ENCODE data around the gene ADRB1. TPM values are rescaled to one million over a fixed set of nuclear protein-coding genes. Genes with fewer than 3 reads are reported as not detected.
A peak's percentile ranks its signal among the peaks of the same experiment; 100 is the strongest.

ADRB1 gene
- total RNA-seq, 2 experiments from 2014 or later: not detected

- peaks cover 4% of the 10 kb centered on the region for H3K27me3 Mint-ChIP-seq
These were observed 26.4 kb upstream of the ADRB1 start for GRCh38 chr10:114017271-114017670.

GRCh38 chr10:114017873-114018272 is 25.8 kb upstream of the ADRB1 start:
- intact Hi-C loops (cut with DNase I, micrococcal nuclease): no loop called here
- ChIA-PET POLR2A (interaction anchor here (0.6 kb wide), 1 partner anchor 18 kb away, joined by 3 read pairs; no protein-coding TSS in a partner anchor), CTCF (interaction anchor here (0.7 to 1.7 kb wide), 3 partner anchors 10 to 238 kb away, joined by 3 to 4 read pairs (median 3); no protein-coding TSS in a partner anchor)
- DNase-seq (no peak), ATAC-seq (no peak)
- H3K27me3 Mint-ChIP-seq: peaks cover 5% of the 10 kb centered on the region
- H3K4me3 Mint-ChIP-seq: no peak overlapping the region
- no peak overlapping the region for H3K27ac Mint-ChIP-seq
- H3K36me3 Mint-ChIP-seq (ENCODE audit: low read depth): no peaks in the 10 kb centered on the region
- H3K9me3 Mint-ChIP-seq (ENCODE audit: low read depth): peaks cover 8% of the 10 kb centered on the region
- no peaks in the 10 kb centered on the region for H3K4me1 Mint-ChIP-seq

More at GRCh38 chr10:114017271-114017670, 26.4 kb upstream of the ADRB1 start:
- ChIA-PET CTCF (interaction anchor here (1.7 kb wide), 1 partner anchor 10 kb away, joined by 3 read pairs; no protein-coding TSS in a partner anchor), POLR2A (no interaction called here)
- H3K27ac Mint-ChIP-seq: no peak overlapping the region
- H3K4me3 Mint-ChIP-seq: no peak overlapping the region
- DNase-seq (no peak), ATAC-seq (no peak)
- intact Hi-C loops (cut with DNase I, micrococcal nuclease): no loop called here
- H3K36me3 Mint-ChIP-seq (ENCODE audit: low read depth): no peaks in the 10 kb centered on the region
- H3K4me1 Mint-ChIP-seq: no peaks in the 10 kb centered on the region
- peaks cover 8% of the 10 kb centered on the region for H3K9me3 Mint-ChIP-seq (ENCODE audit: low read depth)

GRCh38 chr10:114019226-114019625 is 24.4 kb upstream of the ADRB1 start:
- Mint-ChIP-seq H3K36me3 (ENCODE audit: low read depth) (no peaks in the 10 kb centered on the region), H3K27ac (no peak overlapping the region), H3K4me3 (no peak overlapping the region), H3K4me1 (no peaks in the 10 kb centered on the region), H3K27me3 (peaks cover 6% of the 10 kb centered on the region), H3K9me3 (ENCODE audit: low read depth) (peaks cover 8% of the 10 kb centered on the region)
- DNase-seq (no peak), ATAC-seq (no peak)
- ChIA-PET POLR2A (no interaction called here), CTCF (no interaction called here)
- intact Hi-C loops (cut with DNase I, micrococcal nuclease): no loop called here

GRCh38 chr10:114021154-114021553 is 22.5 kb upstream of the ADRB1 start:
- Mint-ChIP-seq H3K9me3 (ENCODE audit: low read depth) (no peaks in the 10 kb centered on the region), H3K4me3 (no peak overlapping the region), H3K4me1 (peaks cover 15% of the 10 kb centered on the region), H3K27me3 (peaks cover 6% of the 10 kb centered on the region), H3K27ac (no peak overlapping the region), H3K36me3 (ENCODE audit: low read depth) (peaks cover 2% of the 10 kb centered on the region)
- ChIA-PET CTCF (no interaction called here), POLR2A (no interaction called here)
- DNase-seq (no peak), ATAC-seq (no peak)
- intact Hi-C loops (cut with DNase I, micrococcal nuclease): no loop called here

- ATAC-seq: no peak
These were observed 21.7 kb upstream of the ADRB1 start for GRCh38 chr10:114021717-114022680.

GRCh38 chr10:114022766-114023597 is 20.7 kb upstream of the ADRB1 start:
- H3K9me3 Mint-ChIP-seq (ENCODE audit: low read depth): no peaks in the 10 kb centered on the region

More at GRCh38 chr10:114021717-114022680, 21.7 kb upstream of the ADRB1 start:
- Mint-ChIP-seq H3K36me3 (ENCODE audit: low read depth) (peaks cover 2% of the 10 kb centered on the region), H3K4me3 (no peak overlapping the region), H3K27me3 (peaks cover 6% of the 10 kb centered on the region), H3K9me3 (ENCODE audit: low read depth) (no peaks in the 10 kb centered on the region), H3K4me1 (peaks cover 15% of the 10 kb centered on the region), H3K27ac (no peak overlapping the region)
- no peak for DNase-seq
- CTCF ChIA-PET: no interaction called here
- intact Hi-C loops (cut with DNase I, micrococcal nuclease): no loop called here
- POLR2A ChIA-PET: no interaction called here

GRCh38 chr10:114024876-114025610 is 18.6 kb upstream of the ADRB1 start:
- ATAC-seq: peak; percentile 42
- no peaks in the 10 kb centered on the region for H3K9me3 Mint-ChIP-seq (ENCODE audit: low read depth)
- no peak overlapping the region for H3K4me3 Mint-ChIP-seq
- H3K27ac Mint-ChIP-seq: peak overlapping the region; percentile 6
- peaks cover 15% of the 10 kb centered on the region for H3K4me1 Mint-ChIP-seq
- intact Hi-C loops (cut with DNase I, micrococcal nuclease): no loop called here
- peaks cover 2% of the 10 kb centered on the region for H3K36me3 Mint-ChIP-seq (ENCODE audit: low read depth)
- DNase-seq: peak; percentile 6
- POLR2A ChIA-PET: interaction anchor here (0.5 kb wide), 1 partner anchor 36 kb away, joined by 3 read pairs; no protein-coding TSS in a partner anchor
- CTCF ChIA-PET: no interaction called here
- H3K27me3 Mint-ChIP-seq: peaks cover 13% of the 10 kb centered on the region

More at GRCh38 chr10:114022766-114023597, 20.7 kb upstream of the ADRB1 start:
- ChIA-PET CTCF (no interaction called here), POLR2A (no interaction called here)
- peaks cover 9% of the 10 kb centered on the region for H3K27me3 Mint-ChIP-seq
- H3K4me1 Mint-ChIP-seq: peaks cover 15% of the 10 kb centered on the region
- no peak overlapping the region for H3K4me3 Mint-ChIP-seq
- no peak for DNase-seq
- ATAC-seq: no peak
- no peak overlapping the region for H3K27ac Mint-ChIP-seq
- peaks cover 2% of the 10 kb centered on the region for H3K36me3 Mint-ChIP-seq (ENCODE audit: low read depth)
- intact Hi-C loops (cut with DNase I, micrococcal nuclease): no loop called here

GRCh38 chr10:114025611-114026130 is 18.0 kb upstream of the ADRB1 start:
- intact Hi-C loops (cut with DNase I, micrococcal nuclease): no loop called here
- Mint-ChIP-seq H3K27ac (peak overlapping the region; percentile 40), H3K4me3 (no peak overlapping the region), H3K36me3 (ENCODE audit: low read depth) (peaks cover 2% of the 10 kb centered on the region), H3K9me3 (ENCODE audit: low read depth) (no peaks in the 10 kb centered on the region), H3K27me3 (peaks cover 13% of the 10 kb centered on the region), H3K4me1 (peaks cover 15% of the 10 kb centered on the region)
- CTCF ChIA-PET: no interaction called here
- no peak for DNase-seq
- no peak for ATAC-seq
- POLR2A ChIA-PET: interaction anchor here (0.5 kb wide), 1 partner anchor 35 kb away, joined by 3 read pairs; no protein-coding TSS in a partner anchor

- ATAC-seq (no peak), DNase-seq (no peak)
- Mint-ChIP-seq H3K27me3 (peaks cover 17% of the 10 kb centered on the region), H3K4me3 (no peak overlapping the region), H3K36me3 (ENCODE audit: low read depth) (peaks cover 2% of the 10 kb centered on the region), H3K9me3 (ENCODE audit: low read depth) (no peaks in the 10 kb centered on the region), H3K27ac (no peak overlapping the region), H3K4me1 (peaks cover 15% of the 10 kb centered on the region)
- intact Hi-C loops (cut with DNase I, micrococcal nuclease): no loop called here
- CTCF ChIA-PET: no interaction called here
- POLR2A ChIA-PET: no interaction called here
These were observed 17.3 kb upstream of the ADRB1 start for GRCh38 chr10:114026189-114027040.

GRCh38 chr10:114027041-114027394 is 16.6 kb upstream of the ADRB1 start:
- H3K9me3 Mint-ChIP-seq (ENCODE audit: low read depth): no peaks in the 10 kb centered on the region
- H3K27ac Mint-ChIP-seq: no peak overlapping the region
- peaks cover 15% of the 10 kb centered on the region for H3K4me1 Mint-ChIP-seq
- peaks cover 14% of the 10 kb centered on the region for H3K27me3 Mint-ChIP-seq
- H3K4me3 Mint-ChIP-seq: no peak overlapping the region
- peaks cover 2% of the 10 kb centered on the region for H3K36me3 Mint-ChIP-seq (ENCODE audit: low read depth)
- intact Hi-C loops (cut with DNase I, micrococcal nuclease): no loop called here
- CTCF ChIA-PET: no interaction called here
- POLR2A ChIA-PET: no interaction called here
- DNase-seq (no peak), ATAC-seq (no peak)
